Stimulated activated naive CD4-positive, alpha-beta T cell treated with Interleukin-2 at 50 U/mL for 16 hours (primary cell): ENCODE measurements around the gene ARPC1B.
"Not testable (repeated sequence)": the region's sequence is repeated elsewhere in the genome, so short reads cannot be mapped to it uniquely, and the experiment has no call there.

Experiments
- DNase-seq: peaks from one replicate; lab custom pipeline; 2025; lab: John Stamatoyannopoulos, UW

Gene ARPC1B

GRCh38 chr7:99374111-99375064, at the start of gene ARPC1B:
ARPC1B (plus strand) TSS chr7:99374730; CDS start chr7:99385715, 10,985 bp downstream.
- peak; percentile 90 for DNase-seq

- DNase-seq: no peak
These were observed 49.5 kb upstream of the ARPC1B start for GRCh38 chr7:99325001-99325493.

DNA sequence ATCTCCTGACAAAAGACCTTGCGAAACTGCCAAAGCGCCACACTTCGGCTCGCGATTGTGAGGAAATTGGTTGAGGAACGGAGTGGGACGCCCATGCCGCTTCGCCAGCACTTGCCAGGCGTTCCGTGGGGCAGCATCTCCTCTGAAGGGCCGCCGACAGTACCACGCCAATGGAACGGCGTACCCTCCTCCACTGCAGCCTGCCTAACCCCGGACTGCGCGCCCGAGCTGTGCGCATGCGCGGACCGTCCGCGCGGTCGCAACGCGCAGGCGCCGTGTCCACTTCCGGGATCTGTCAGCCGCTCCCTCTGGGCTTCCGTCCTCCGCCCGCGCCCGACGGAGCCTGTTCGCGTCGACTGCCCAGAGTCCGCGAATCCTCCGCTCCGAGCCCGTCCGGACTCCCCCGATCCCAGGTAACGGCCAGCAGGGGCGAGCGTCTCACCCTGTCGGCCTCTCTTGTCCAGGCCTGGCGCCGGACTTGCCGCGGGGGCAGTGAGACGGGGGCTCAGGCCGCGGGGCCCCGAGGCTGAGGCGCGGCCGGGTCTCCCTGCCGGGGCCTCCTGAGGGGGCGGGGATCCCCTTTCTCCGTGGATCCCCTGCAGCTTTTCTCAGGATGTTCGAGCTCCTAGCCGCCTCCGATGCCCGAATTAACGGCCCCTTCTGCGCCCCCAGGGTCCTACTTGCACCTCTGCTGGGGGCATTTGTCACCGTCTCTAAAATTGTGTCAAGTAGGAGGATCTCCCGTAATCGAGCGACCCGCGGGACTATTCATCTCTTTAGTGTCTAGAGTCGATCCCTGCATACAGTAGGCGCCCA, 48.7 kb upstream of the ARPC1B start, which contains the start of gene ARPC1A:
TSS of gene ARPC1A (plus strand) at position 307 of the 816 bp plus-strand sequence. CDS start 7,456 bp downstream, outside the sequence.
- DNase-seq: peak; percentile 84

- no peak for DNase-seq
These were observed 48.1 kb upstream of the ARPC1B start for GRCh38 chr7:99326408-99326782.

- not testable (repeated sequence) for DNase-seq
These were observed 44.1 kb upstream of the ARPC1B start for GRCh38 chr7:99330314-99330961.

- no peak for DNase-seq
These were observed 43.5 kb upstream of the ARPC1B start for GRCh38 chr7:99331002-99331401.

- no peak for DNase-seq
These were observed 34.9 kb upstream of the ARPC1B start for GRCh38 chr7:99339595-99339994.

GRCh38 chr7:99340659-99341058, 33.9 kb upstream of the ARPC1B start:
- DNase-seq: no peak

GRCh38 chr7:99344061-99344647, 30.4 kb upstream of the ARPC1B start:
- DNase-seq: no peak

DNA sequence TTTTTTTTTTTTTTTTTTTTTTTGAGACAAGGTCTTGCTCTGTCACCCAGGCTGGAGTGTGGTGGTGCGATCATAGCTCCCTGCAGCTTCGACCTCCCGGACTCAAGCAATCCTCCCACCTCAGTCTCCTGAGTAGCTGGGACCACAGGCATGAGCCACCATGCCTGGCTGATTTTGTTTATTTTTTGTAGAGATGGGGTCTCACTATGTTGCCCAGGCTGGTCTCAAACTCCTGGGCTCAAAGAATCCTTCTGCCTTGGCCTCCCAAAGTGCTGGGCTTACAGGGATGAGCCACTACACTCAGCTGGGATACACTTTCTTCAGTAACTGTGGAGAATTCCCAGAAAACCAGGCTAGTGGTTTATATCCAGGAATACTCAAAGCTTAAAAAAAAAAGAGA, 23.9 kb upstream of the ARPC1B start:
- not testable (repeated sequence) for DNase-seq

DNA sequence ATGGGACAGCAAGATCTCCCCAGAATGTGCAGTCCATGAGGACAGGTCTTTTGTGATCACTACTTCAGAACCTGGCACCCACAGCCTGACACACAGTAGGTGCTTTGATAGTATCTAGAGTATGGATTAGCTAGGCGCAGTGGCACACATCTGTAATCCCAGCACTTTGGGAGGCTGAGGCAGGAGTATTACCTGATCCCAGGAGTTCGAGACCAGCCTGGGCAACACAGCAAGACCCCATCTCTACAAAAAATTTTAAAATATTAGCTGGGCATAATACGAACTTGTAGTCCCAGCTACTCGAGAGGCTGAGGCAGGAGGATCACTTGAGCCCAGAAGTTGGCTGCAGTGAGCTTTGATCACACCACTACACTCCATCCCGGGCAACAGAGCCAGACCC, 22.3 kb upstream of the ARPC1B start:
- DNase-seq: no peak

GRCh38 chr7:99355098-99355497, 19.4 kb upstream of the ARPC1B start:
- DNase-seq: no peak

- DNase-seq: no peak
These were observed 16.6 kb upstream of the ARPC1B start for GRCh38 chr7:99357701-99358490.

- DNase-seq: not testable (repeated sequence)
These were observed 16.0 kb upstream of the ARPC1B start for GRCh38 chr7:99358521-99358920.

GRCh38 chr7:99359465-99360154, 14.9 kb upstream of the ARPC1B start:
- DNase-seq: no peak

- no peak for DNase-seq
These were observed 11.7 kb upstream of the ARPC1B start for GRCh38 chr7:99362801-99363200.

- no peak for DNase-seq
These were observed 11.2 kb upstream of the ARPC1B start for GRCh38 chr7:99363286-99363685.

DNA sequence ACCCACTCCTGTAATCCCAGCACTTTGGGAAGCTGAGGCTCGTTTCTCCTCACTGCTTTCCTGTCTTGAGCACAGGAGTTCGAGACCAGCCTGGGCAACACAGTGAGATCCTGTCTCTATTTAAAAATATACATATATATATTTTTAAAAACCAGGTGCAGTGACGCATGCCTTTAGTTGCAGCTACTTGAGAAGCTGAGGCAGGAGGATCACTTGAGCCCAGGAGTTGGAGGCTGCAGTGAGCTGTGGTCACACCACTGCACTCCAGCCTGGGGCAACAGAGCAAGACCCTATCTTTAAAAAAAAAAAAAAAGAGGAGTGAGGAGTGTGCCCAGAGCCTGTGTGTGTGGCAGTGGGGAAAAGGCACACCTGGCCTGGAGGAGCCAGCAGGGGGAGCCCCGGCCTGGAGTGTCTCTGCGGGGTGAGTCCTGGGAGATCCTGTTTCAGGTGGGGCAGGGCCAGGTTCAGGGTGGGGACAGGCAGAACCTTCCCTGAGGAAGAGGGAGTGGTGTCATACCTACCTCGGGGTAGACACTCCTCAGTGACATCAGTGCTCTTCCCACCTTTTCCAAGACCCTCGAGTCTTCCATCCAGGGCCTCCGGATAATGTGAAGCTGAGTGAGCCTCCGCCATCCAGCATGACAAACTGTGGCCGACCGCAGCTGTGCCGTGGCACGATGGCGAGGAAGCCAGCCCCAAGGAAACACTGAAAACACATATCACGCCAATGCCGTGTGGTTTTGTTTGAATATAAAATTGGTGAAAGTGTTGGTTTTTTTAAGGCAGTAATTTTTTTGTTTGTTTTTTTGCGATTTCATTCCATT, 9.0 kb upstream of the ARPC1B start:
- peak; percentile 46 for DNase-seq

GRCh38 chr7:99366646-99367045, 7.9 kb upstream of the ARPC1B start:
- no peak for DNase-seq
